A204.1 (cell line): ENCODE data around the gene ACTA2.

ENCODE experiments used
- FAIRE-seq: peaks from 2 replicates; lab custom pipeline; 2012; peaks lifted over from hg19 to GRCh38; lab: Jason Lieb, UNC

The ACTA2 gene

GRCh38 chr10:88920198-88920597 lies 32.4 kb downstream of the ACTA2 start:
- FAIRE-seq, result no peak

- no peak for FAIRE-seq
These were observed 33.5 kb downstream of the ACTA2 start for GRCh38 chr10:88919041-88919440.

- no peak for FAIRE-seq
These were observed 34.2 kb downstream of the ACTA2 start for GRCh38 chr10:88918191-88918905.

- FAIRE-seq, result no peak
These were observed 35.6 kb downstream of the ACTA2 start for GRCh38 chr10:88916986-88917385.

GRCh38 chr10:88916231-88916630 lies 36.3 kb downstream of the ACTA2 start:
- FAIRE-seq, result no peak

GRCh38 chr10:88915781-88916180 lies 36.8 kb downstream of the ACTA2 start:
- FAIRE-seq, result no peak

GRCh38 chr10:88913788-88914187 lies 38.8 kb downstream of the ACTA2 start:
- FAIRE-seq, result no peak

GRCh38 chr10:88913127-88913526 lies 39.4 kb downstream of the ACTA2 start:
- FAIRE-seq, result no peak

- FAIRE-seq, result no peak
These were observed 40.7 kb downstream of the ACTA2 start for GRCh38 chr10:88911851-88912250.

GRCh38 chr10:88911116-88911515 lies 41.5 kb downstream of the ACTA2 start:
- no peak for FAIRE-seq

- no peak for FAIRE-seq
These were observed 44.4 kb downstream of the ACTA2 start for GRCh38 chr10:88908194-88908593.

- no peak for FAIRE-seq
These were observed 45.7 kb downstream of the ACTA2 start for GRCh38 chr10:88906921-88907320.

GRCh38 chr10:88903715-88904114 lies 48.9 kb downstream of the ACTA2 start:
- FAIRE-seq, result no peak

- FAIRE-seq, result no peak
These were observed 50.4 kb downstream of the ACTA2 start for GRCh38 chr10:88901984-88902789.

- FAIRE-seq, result no peak
These were observed 51.2 kb downstream of the ACTA2 start for GRCh38 chr10:88901206-88901983.

- no peak for FAIRE-seq
These were observed 52.7 kb downstream of the ACTA2 start for GRCh38 chr10:88899886-88900285.

- no peak for FAIRE-seq
These were observed 53.8 kb downstream of the ACTA2 start for GRCh38 chr10:88898727-88899126.

- no peak for FAIRE-seq
These were observed 55.3 kb downstream of the ACTA2 start for GRCh38 chr10:88896994-88897853.

GRCh38 chr10:88896372-88896993 lies 56.1 kb downstream of the ACTA2 start:
- no peak for FAIRE-seq

- no peak for FAIRE-seq
These were observed 57.3 kb downstream of the ACTA2 start for GRCh38 chr10:88895250-88895649.

GRCh38 chr10:88893611-88894010 lies 59.0 kb downstream of the ACTA2 start:
- no peak for FAIRE-seq
